GM10847 (cell line): Measurements from ENCODE around the gene IL12A.

Source experiments
- POLR2A ChIP-seq: IDR thresholded peaks from 2 replicates; pipeline ENCODE4 v1.6.1; 2011; ENCODE audit not compliant: insufficient read length; ENCODE audit errors: extremely low read depth

The IL12A gene

GRCh38 chr3:160003520-160004128 lies 15.0 kb downstream of the IL12A start:
- TF ChIP-seq POLR2A: no peak

DNA sequence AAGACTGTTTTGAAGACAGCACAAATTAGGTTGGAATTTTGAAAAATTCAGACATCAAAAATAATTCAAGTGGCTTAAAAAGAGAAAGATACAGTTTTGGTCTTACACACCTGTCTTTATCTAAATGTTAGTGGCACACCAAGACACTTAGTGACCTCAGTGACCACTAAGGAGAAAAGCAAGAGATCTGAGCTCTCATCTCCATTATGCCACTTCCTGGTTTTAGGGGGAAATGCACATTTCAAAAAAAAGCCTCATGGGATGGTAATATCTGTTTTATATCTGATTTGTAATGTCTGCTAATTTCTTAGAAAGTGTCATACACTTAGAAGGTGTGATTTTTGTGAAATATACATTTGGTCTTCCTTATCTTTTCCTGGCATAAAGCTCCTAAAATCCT lies 16.4 kb downstream of the IL12A start:
- TF ChIP-seq POLR2A: no peak

DNA sequence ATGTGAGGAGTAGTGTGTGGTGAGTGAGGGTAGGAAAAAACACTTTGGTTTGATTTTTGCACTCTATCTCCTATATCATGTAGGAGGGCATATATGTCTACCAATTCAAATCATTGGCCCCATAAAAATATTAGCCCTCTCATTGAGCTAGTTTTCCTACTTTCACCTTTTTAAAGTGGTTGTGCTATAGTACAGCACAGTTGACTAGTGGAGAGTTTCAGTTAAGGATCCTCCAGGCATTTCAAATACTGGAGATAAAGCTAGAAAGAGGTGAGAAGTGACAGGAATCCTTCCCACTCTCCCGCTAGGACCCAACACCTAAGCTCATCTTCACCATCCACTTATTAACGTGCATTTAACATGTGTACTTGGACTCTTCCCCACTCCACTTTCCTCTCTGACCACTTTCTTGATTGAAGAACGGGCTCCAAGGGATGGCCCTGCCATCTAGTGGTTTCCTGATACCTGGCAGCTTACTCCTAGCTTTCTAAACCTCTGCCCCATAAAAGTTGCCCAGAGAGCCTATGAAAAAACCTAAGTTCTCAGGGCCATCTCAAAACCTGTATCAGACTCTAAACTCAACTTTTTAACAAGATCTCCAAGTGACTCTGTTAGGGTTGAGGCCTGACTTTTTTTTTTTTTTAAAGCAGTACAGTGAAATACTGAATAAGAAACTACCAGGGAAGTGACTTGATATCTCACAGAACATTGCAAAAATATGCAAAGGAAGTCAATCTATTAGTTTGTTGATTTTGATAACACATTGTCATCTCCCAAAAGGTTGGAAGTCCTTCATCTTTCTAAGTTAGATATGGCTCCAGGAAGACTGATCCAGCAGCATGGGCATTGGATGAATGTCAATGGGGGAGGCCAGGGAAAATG lies 17.9 kb downstream of the IL12A start:
- TF ChIP-seq POLR2A: no peak

DNA sequence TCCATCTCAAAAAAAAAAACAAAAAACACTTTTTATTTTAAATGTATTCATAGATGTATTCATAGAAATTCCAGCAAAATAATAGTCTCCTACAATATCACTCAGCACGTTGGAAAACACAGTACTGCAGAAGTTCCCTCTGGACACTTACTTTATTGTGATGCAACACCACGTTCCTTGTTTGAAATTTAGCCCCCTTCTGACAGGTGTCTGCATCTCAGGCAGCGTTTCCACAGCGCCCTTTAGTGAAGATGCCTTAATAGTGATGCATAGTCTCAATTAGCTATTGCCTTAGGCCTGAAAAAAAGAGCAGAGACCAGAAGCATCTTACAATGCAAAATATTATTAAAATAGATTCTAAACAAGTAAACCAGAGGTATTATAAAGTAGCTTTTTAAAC lies 20.3 kb downstream of the IL12A start:
- no peak for TF ChIP-seq POLR2A

GRCh38 chr3:160009525-160009924 lies 20.9 kb downstream of the IL12A start:
- no peak for TF ChIP-seq POLR2A

DNA sequence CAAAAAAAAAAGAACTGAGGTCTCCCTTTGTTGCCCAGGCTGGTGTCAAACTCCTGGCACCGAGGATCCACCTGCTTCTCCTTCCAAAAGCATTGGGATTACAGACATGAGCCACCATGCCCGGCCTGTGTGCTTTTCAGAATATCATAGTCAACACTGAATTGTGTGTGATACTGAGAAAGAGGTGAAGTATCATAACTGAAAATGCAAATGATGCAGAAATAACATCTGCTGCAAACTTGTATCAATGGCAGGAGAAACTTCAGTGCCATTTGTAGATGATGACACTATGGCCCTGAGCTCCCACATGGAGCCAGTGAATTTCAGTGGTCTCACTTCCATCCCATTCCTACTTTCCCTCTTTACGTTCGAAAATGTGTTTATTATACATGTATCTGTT lies 21.9 kb downstream of the IL12A start:
- TF ChIP-seq POLR2A: no peak

DNA sequence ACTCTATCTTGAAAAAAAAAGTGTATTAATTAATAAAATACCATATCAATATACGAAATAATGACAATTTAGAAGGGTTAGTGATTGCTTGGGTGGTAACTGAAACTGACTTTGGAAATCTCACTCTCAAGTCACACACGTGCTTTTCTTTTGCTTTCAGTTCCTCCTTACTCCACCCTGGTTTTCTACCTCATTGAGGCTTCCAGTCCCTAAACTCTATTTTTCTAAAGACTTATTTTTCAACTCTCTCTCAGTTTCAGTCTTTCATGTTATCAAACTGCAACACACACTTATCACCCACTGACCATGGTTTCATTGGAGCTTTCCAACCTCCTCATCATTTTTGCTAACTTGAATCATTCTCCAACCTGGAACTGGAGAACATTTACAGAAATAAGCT lies 23.5 kb downstream of the IL12A start:
- no peak for TF ChIP-seq POLR2A

DNA sequence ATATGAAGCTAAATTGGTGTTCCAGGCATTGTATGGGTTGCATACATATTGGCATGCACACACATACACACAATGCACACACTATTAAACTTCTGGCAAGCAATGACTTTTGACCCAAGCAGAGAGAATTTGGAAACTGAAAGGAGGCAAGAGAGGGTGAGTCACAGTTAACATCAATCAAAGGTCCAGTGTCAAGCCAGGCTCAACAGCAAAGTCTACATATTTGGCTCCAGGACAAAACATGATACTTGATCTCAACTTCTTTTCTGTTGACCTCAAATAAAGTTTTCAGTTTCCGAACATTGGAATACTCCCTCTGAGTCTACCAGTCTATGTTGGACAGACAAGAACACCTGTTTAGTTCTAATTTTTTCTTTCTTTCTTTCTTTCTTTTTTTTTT lies 28.3 kb downstream of the IL12A start:
- TF ChIP-seq POLR2A: no peak

DNA sequence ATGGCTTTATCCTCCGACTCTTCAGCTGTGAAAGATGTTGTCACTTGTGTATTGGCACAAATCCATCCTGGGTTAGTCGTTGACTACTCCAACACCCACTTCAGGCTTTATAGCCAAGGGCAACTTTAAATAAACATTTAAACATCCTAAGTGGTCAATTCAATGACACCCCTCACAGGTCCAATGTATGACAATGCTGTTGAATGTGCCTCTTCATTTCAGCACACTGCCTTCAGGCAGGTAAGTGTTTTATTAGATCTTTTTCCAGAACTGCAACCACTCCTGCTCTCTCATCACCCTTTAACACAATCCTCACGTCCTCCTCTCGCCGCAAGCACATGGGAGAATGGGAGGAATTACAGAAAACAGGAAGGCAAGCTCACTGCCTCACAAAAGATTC lies 30.3 kb downstream of the IL12A start:
- no peak for TF ChIP-seq POLR2A

DNA sequence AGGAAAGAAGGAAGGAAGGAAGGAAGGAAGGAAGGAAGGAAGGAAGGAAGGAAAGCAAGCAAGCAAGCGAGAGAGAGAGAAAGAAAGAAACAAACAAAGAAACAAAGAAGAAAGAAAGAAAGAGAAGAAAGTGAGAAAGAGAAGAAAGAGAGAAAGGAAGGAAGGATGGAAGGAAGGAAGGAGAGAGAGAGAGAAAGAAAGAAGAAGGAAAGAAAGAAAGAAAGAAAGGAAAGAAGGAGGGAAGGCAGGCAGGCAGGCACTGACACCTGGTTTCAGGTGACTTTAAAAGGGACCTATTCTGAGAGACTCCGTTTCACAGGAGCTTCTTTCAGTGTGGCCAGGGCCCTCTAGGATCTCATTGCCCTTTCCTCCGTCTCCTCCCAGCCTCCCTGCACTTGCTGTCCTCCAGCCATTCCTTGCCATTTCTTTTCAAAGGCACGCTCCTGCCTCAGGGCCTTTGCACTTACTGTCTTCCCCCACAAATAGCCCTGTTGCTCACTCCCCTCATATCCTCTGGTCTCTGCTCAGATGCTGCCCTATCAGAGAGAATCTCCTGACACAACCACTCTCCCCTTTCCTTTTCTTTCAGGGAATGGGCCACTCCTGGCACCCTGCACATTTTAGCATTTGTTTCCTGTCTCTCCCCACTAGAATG lies 31.5 kb downstream of the IL12A start:
- TF ChIP-seq POLR2A: no peak

DNA sequence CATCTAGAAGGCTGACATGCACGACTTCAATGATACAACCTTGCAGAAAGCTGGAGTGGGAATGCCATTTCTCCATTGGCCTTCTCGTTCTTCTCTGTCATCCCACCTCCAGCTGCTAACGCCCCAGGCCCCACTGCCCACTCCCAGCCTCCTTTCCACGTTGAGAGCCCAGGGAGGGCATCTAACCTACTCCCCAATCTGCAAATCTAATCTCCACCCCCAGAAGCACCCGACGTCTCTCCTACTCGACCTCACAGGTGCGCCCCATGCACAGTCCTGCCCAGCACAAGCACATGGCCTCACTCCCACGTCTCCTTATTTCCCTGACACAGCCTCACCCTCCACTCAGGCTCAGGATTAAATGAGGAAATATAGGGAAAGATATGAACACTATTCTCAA lies 33.4 kb downstream of the IL12A start:
- no peak for TF ChIP-seq POLR2A

- no peak for TF ChIP-seq POLR2A
Measured at GRCh38 chr3:160023476-160023875, 34.8 kb downstream of the IL12A start.

- no peak for TF ChIP-seq POLR2A
Measured at GRCh38 chr3:160027541-160028195, 39.0 kb downstream of the IL12A start.

DNA sequence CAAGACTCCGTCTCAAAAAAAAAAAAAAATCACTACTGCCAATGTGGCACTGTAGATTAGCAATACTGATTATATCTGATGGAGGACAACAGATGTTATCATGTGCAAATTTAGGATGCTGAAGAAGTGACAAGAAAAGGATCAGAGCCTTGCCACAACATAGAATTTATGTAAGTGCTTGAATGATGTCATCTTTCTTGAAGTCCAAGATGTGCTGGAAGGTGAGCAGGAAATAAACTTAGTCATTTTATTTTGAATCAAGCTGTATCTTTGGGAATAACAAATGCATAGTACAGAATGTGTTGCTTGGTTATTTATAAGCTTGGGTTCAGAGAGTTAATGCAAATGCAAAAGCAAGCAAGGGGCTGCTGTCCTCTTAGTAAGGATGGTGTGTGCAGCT lies 47.1 kb downstream of the IL12A start:
- no peak for TF ChIP-seq POLR2A

- TF ChIP-seq POLR2A: no peak
Measured at GRCh38 chr3:160038862-160039562, 50.4 kb downstream of the IL12A start.
